Thyroid gland (tissue), 4 donors: ENCODE results near the gene MLF2. TPM values are rescaled to one million over a fixed set of nuclear protein-coding genes. Genes with fewer than 3 reads are reported as not detected.

Source experiments
- DNase-seq, 2 donors: peaks; one replicate each; pipeline ENCODE4 v3.0.0-alpha.2; 2019
- H3K27ac ChIP-seq, 3 donors: fragments of 200-600 bp; sonication (generic); 1 replicate in 2 of 3; 2 replicates in 1 of 3; pipeline ENCODE4 v1.5.1; 2016 to 2019; ENCODE audit warnings: mild to moderate bottlenecking in 1 of 3, moderate library complexity in 1 of 3
- H3K27me3 ChIP-seq: fragments of 200-600 bp; sonication (generic); one replicate; pipeline ENCODE4 v1.5.1; 2019
- H3K36me3 ChIP-seq, 2 donors: fragments of 200-600 bp; sonication (generic); one replicate each; pipeline ENCODE4 v1.5.1; 2016 to 2019
- H3K4me1 ChIP-seq, 2 donors: fragments of 200-600 bp; sonication (generic); one replicate each; pipeline ENCODE4 v1.5.1; 2017 to 2019
- H3K4me3 ChIP-seq, 3 donors: fragments of 200-600 bp; sonication (generic); replicated peaks in 1 of 3; 1 replicate in 2 of 3; 2 replicates in 1 of 3; pipeline ENCODE4 v1.5.1; 2016; ENCODE audit warnings: mild to moderate bottlenecking in 1 of 3
- H3K9me3 ChIP-seq: fragments of 200-600 bp; sonication (generic); one replicate; pipeline ENCODE4 v1.5.1; 2017
- POLR2A ChIP-seq, 2 donors: fragments of 450-650 bp; IDR thresholded peaks; one replicate each; pipeline ENCODE4 v1.6.1; 2017; ENCODE audit warnings: antibody characterized with exemption in 2 of 2, mild to moderate bottlenecking in 2 of 2, moderate library complexity in 1 of 2
- WGBS, 2 donors: methylation state at CpG; one replicate each; pipeline ENCODE4 v1.1.5; 2017; 5-methylcytosine and 5-hydroxymethylcytosine counted together
- intact Hi-C: fragments of 100-400 bp; cut with DNase I; formaldehyde crosslinking; loops from one replicate; pipeline ENCODE4 v1.15.1; 2023
- total RNA-seq, 4 donors: library from RNA; depleted of rRNA; stranded (reverse); fragments of >200 nt; gene quantifications; one replicate each; pipeline ENCODE4 v1.2.3, GENCODE V29; 2016
- TF ChIP-seq, protein P1 (sequence below), 6 experiments: fragments of 200-600 bp in 3 of 6; fragments of 450-650 bp in 3 of 6; sonication (generic) in 3 of 6; IDR thresholded peaks; one replicate each; pipeline ENCODE4 v1.5.1; 2016 to 2019; ENCODE audit warnings: antibody characterized with exemption in 6 of 6, mild to moderate bottlenecking in 2 of 6, inconsistent platforms in 1 of 6, moderate library complexity in 1 of 6

The MLF2 gene
- total RNA-seq, 4 donors from 2014 or later, result 110 to 253 (median 196) TPM

DNA sequence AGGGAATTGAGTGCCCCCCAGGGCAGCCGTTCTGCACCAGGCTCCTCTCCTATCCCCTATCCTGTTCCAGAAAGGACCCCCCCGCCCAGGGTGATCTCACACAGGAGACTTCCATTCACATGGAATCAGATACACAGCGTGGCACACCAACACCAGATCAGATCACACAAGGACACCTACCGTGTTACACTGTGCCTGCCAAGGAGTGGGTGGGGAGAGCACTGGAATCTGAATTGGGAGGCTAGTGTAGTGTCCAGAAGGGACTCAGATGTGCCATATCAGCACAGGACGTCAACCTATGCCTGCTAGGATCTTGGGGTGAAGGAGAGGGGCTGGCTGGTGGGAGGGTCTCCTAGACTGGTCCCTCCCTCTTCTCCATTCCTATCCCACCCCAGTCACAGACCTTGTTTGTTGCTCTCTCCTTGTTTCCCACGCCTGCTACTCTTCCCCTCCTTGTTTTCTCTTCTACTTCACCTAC, 15.5 kb upstream of the MLF2 start:
- intact Hi-C loops, result no loop called here
- WGBS, 2 donors, result 47 to 63% methylated on average over 6 of the region's 6 CpGs
- peak overlapping the region in 2 of 3 donors; percentile 94 to 97 for H3K27ac ChIP-seq
- no peaks in the 10 kb centered on the region for H3K27me3 ChIP-seq
- H3K4me3 ChIP-seq, result peak overlapping the region in 1 of 3 donors; percentile 69
- no peak for DNase-seq
- no peak for TF ChIP-seq POLR2A (IDR thresholded peaks at IDR 0.05)
- TF ChIP-seq, protein P1, sequence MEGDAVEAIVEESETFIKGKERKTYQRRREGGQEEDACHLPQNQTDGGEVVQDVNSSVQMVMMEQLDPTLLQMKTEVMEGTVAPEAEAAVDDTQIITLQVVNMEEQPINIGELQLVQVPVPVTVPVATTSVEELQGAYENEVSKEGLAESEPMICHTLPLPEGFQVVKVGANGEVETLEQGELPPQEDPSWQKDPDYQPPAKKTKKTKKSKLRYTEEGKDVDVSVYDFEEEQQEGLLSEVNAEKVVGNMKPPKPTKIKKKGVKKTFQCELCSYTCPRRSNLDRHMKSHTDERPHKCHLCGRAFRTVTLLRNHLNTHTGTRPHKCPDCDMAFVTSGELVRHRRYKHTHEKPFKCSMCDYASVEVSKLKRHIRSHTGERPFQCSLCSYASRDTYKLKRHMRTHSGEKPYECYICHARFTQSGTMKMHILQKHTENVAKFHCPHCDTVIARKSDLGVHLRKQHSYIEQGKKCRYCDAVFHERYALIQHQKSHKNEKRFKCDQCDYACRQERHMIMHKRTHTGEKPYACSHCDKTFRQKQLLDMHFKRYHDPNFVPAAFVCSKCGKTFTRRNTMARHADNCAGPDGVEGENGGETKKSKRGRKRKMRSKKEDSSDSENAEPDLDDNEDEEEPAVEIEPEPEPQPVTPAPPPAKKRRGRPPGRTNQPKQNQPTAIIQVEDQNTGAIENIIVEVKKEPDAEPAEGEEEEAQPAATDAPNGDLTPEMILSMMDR (IDR thresholded peaks at IDR 0.05), result no peak
- H3K4me1 ChIP-seq, result peaks cover 26 to 51% of the 10 kb centered on the region in 2 donors
- no peaks in the 10 kb centered on the region for H3K9me3 ChIP-seq
- H3K36me3 ChIP-seq, result peaks cover 9 to 11% of the 10 kb centered on the region in 2 donors

DNA sequence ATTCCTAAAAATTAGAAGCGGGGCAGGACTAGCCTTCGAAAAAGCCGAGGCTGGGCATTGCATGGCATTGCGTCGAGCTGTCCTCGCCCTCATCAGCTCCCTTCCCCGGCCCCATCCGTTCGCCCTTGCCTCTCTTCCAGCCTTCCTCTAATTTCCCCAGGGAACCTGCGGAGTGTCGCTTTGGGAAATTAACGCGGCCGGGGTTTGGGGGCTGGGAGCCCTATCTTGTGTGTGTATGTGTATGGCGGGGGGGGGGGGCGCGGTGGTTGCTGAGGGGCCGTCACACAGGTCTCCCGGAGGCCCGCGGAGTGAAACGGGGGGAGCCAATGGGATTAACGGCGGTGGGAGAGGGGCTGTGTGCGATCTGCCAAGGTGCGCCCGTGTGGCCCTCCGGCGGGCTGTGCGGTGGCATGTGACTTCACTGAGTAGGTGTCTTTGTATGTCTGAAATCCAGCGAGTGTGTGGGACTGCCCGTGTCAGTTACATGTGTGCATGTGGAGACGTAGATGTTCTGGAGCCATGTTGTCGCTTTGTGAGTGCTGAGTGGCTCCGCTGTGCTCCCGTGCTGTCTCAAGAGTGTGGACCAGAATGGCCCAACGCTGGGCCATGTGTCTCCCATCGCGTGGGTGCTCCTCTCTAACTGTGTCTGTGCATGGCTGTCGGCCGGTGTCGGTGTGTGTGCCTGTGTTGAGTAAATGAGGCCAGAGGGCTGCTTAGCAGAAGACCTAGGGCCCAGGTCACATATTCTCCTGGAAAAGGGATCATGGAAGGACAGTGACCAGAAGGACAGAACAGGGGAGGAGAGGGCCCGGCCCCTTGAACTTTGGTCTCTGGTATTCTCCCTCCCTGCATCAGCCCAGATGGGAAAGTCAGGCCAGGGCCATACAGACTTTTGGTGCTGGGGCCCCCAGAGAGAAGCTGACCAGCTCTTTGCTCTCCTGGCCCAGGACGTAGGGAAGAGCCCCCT, 14.7 kb upstream of the MLF2 start:
- Histone ChIP-seq H3K36me3 (peaks cover 9 to 11% of the 10 kb centered on the region in 2 donors), H3K4me3 (peak overlapping the region; percentile 47 to 89 (median 69)), H3K9me3 (no peaks in the 10 kb centered on the region), H3K4me1 (peaks cover 26 to 52% of the 10 kb centered on the region in 2 donors), H3K27me3 (no peaks in the 10 kb centered on the region), H3K27ac (peak overlapping the region; percentile 66 to 97 (median 94))
- TF ChIP-seq POLR2A (IDR thresholded peaks at IDR 0.05), result peak in 1 of 2 donors; percentile 17
- TF ChIP-seq, protein P1 (IDR thresholded peaks at IDR 0.05), result no peak
- peak; percentile 62 for DNase-seq
- 10 to 15% methylated on average over 32 to 33 of the region's 44 CpGs for WGBS, 2 donors
- intact Hi-C loops, result no loop called here

DNA sequence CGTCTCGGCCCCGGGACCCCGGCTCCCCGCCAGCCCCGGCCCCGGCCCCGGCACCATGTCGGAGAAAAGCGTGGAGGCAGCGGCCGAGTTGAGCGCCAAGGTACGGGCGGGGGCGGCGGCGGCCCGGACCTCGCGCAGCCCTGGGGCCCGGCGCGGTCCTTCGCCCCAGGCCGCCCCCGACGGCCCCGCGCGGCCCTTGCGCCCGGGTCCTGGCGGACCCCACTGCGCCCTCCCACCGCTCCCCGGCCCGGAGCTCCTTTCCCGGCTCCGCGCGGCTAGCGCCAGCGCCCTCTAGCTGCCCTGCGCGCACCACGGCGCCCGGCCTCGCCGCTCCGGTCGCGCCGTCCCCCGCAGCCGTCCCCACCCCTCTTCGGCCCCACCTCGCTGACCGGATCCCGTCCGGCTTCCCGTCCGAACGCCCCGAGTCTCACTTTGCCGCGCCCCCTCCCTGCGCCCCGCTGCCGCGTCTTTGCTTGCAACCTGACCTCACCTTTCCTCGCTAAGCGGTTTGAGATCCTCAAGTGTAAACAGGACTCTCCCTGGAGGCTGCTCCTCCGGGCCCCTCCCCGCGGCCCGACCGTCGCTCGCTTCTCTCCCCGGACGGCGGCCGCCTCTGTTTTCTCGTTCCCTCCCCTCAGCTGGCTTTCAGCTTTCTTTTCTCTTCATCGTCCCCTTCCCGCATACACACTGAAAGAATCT, 13.9 kb upstream of the MLF2 start:
- peak overlapping the region; percentile 75 to 97 (median 94) for H3K27ac ChIP-seq
- DNase-seq, result peak; percentile 83 to 86
- peaks cover 9 to 11% of the 10 kb centered on the region in 2 donors for H3K36me3 ChIP-seq
- TF ChIP-seq, protein P1 (IDR thresholded peaks at IDR 0.05), result peak in 4 of 6 experiments; percentile 24 to 95 (median 76)
- peak in 1 of 2 donors; percentile 62 for TF ChIP-seq POLR2A (IDR thresholded peaks at IDR 0.05)
- no peaks in the 10 kb centered on the region for H3K9me3 ChIP-seq
- peaks cover 26 to 48% of the 10 kb centered on the region in 2 donors for H3K4me1 ChIP-seq
- peak overlapping the region; percentile 47 to 89 (median 69) for H3K4me3 ChIP-seq
- 1% methylated on average over 36 to 37 of the region's 88 CpGs for WGBS, 2 donors
- no peaks in the 10 kb centered on the region for H3K27me3 ChIP-seq
- intact Hi-C loops, result no loop called here

DNA sequence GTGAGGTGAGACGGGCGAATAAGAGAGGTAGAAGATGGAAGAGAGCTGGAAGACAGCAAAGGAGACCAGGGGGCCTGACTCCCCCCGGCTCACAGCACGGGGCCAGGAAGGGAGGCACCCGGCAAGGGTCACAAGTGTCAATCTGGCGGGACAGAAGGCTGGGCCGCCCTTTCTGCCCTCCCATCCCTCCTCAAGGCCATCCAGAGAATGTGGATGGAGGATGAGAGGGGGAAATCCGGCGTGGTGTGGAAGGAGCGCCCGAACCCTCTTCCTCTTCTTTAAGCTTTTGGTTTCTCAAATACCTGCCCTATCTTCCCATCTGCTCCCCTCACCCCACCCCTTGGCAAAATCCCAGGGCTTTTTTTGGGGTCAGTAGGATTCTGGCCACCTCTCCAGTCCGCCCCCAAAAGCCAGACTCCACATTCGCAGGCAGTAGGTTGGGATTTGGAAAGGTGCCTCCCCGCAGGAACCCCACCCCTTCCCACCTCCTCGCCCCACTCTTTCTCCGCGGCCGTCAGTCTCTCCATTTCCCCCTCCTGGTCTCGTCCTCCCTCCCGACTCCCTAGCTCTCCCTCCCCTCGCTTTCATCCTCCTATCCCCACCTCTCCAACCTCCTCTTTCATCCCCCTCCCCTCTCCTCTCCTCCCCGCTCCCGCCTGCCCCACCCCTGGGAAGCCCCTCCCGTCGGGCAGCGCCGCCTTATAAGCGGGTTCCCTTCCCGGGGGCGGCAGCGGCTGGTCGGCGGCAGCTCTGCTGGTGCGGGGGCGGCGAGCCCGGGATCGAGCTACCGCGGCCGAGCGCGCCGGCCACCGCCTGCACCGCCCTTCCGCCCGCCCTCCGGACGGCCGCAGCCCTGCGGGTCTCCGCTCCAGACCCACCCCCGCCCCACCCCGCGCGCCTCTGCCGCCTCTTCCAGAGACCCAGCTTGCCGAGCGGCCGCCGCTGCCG, 13.0 kb upstream of the MLF2 start, which contains the start of gene PTMS:
TSS of gene PTMS (plus strand) at position 730 of the 948 bp plus-strand sequence. CDS start 343 bp downstream, outside the sequence.
- Histone ChIP-seq H3K9me3 (no peaks in the 10 kb centered on the region), H3K4me1 (peaks cover 26 to 40% of the 10 kb centered on the region in 2 donors), H3K36me3 (peaks cover 4 to 11% of the 10 kb centered on the region in 2 donors), H3K27me3 (no peaks in the 10 kb centered on the region), H3K4me3 (peak within 1 kb of the TSS; percentile 47 to 89 (median 69)), H3K27ac (peak within 1 kb of the TSS; percentile 75 to 97 (median 94))
- intact Hi-C loops, result no loop called here
- 4 to 6% methylated on average over 25 to 28 of the region's 63 CpGs for WGBS, 2 donors
- TF ChIP-seq POLR2A (IDR thresholded peaks at IDR 0.05), result peak; percentile 58 to 91
- TF ChIP-seq, protein P1 (IDR thresholded peaks at IDR 0.05), result no peak
- DNase-seq, result peak; percentile 76 to 82
